WTC11 (cell line): ENCODE results near the gene COBL. TPM values are rescaled to one million over a fixed set of nuclear protein-coding genes. Genes with fewer than 3 reads are reported as not detected.

ENCODE experiments used
- ATAC-seq: fragments of 200-7000 bp; cut with Tn5 transposase; 2 replicates; pipeline ENCODE4 v1.10.0; 2021; ENCODE audit warnings: mild to moderate bottlenecking, moderate library complexity
- CTCF ChIA-PET: fragments of 300-600 bp; sonication (Branson Sonifier 250); formaldehyde crosslinking; loops from one replicate; lab custom pipeline; 2021; ENCODE audit warnings: antibody characterized with exemption; lab: Charles Lee
- POLR2A ChIA-PET: fragments of 350-600 bp; sonication (Branson Sonifier 250); formaldehyde crosslinking; loops from one replicate; lab custom pipeline; 2021; ENCODE audit warnings: antibody characterized with exemption; lab: Charles Lee
- DNase-seq: peaks from one replicate; pipeline ENCODE4 v3.0.0; 2021; ENCODE audit warnings: low spot score
- H3K27ac Mint-ChIP-seq: 2 replicates; pipeline ENCODE4 v1.8.0; 2021; ENCODE audit warnings: mixed read lengths
- H3K27me3 Mint-ChIP-seq: 2 replicates; pipeline ENCODE4 v1.8.0; 2021; ENCODE audit warnings: low read depth, mild to moderate bottlenecking, moderate library complexity, mixed read lengths
- H3K36me3 Mint-ChIP-seq: 2 replicates; pipeline ENCODE4 v1.8.0; 2021; ENCODE audit warnings: mixed read lengths
- H3K4me1 Mint-ChIP-seq: 2 replicates; pipeline ENCODE4 v1.8.0; 2022; ENCODE audit warnings: mixed read lengths
- H3K4me3 Mint-ChIP-seq: 2 replicates; pipeline ENCODE4 v1.8.0; 2021; ENCODE audit warnings: mild to moderate bottlenecking, moderate library complexity, mixed read lengths
- H3K9me3 Mint-ChIP-seq: 2 replicates; pipeline ENCODE4 v1.8.0; 2021; ENCODE audit warnings: mixed read lengths
- CBFB ChIP-seq: sonication (generic); formaldehyde crosslinking; IDR thresholded peaks from 2 replicates; pipeline ENCODE4 v1.8.1; 2022; ENCODE audit warnings: mild to moderate bottlenecking, low read depth, missing genetic modification reagents
- CTCF ChIP-seq: fragments of 200-600 bp; IDR thresholded peaks from 2 replicates; pipeline ENCODE4 v1.8.0; 2022; ENCODE audit warnings: antibody characterized with exemption
- E2F4 ChIP-seq: sonication (generic); formaldehyde crosslinking; IDR thresholded peaks from 2 replicates; pipeline ENCODE4 v1.8.1; 2022; ENCODE audit warnings: low read depth, mild to moderate bottlenecking, moderate library complexity, missing genetic modification reagents, borderline replicate concordance
- GTF2I ChIP-seq: fragments of 250-450 bp; sonication (Bioruptor Pico); conservative IDR thresholded peaks from 2 replicates; pipeline ENCODE4 v1.4.0; 2021; ENCODE audit warnings: mild to moderate bottlenecking
- KAT7 ChIP-seq: sonication (generic); formaldehyde crosslinking; IDR thresholded peaks from 2 replicates; pipeline ENCODE4 v1.8.1; 2023; ENCODE audit warnings: missing genetic modification reagents, mild to moderate bottlenecking, borderline replicate concordance
- NFYB ChIP-seq: sonication (generic); formaldehyde crosslinking; conservative IDR thresholded peaks from 2 replicates; pipeline ENCODE4 v1.8.0; 2022; ENCODE audit warnings: low read depth, missing genetic modification reagents
- NR1H2 ChIP-seq: sonication (generic); formaldehyde crosslinking; IDR thresholded peaks from 2 replicates; pipeline ENCODE4 v1.9.0; 2021; ENCODE audit warnings: mild to moderate bottlenecking, moderate library complexity, missing genetic modification reagents
- NR2C2 ChIP-seq: sonication (generic); formaldehyde crosslinking; IDR thresholded peaks from 2 replicates; pipeline ENCODE4 v1.8.0; 2022; ENCODE audit warnings: mild to moderate bottlenecking, missing genetic modification reagents
- OVOL2 ChIP-seq: fragments of 250-450 bp; sonication (Bioruptor Pico); IDR thresholded peaks from 2 replicates; pipeline ENCODE4 v1.9.0; 2021; ENCODE audit warnings: mild to moderate bottlenecking, borderline replicate concordance
- SOX15 ChIP-seq: fragments of 250-450 bp; sonication (Bioruptor Pico); IDR thresholded peaks from 2 replicates; pipeline ENCODE4 v1.9.0; 2021; ENCODE audit warnings: mild to moderate bottlenecking
- STAT6 ChIP-seq: sonication (generic); formaldehyde crosslinking; conservative IDR thresholded peaks from 2 replicates; pipeline ENCODE4 v1.8.1; 2023; ENCODE audit warnings: mild to moderate bottlenecking, low read depth, missing genetic modification reagents, moderate library complexity
- USF1 ChIP-seq: sonication (generic); formaldehyde crosslinking; IDR thresholded peaks from 2 replicates; pipeline ENCODE4 v1.8.0; 2022; ENCODE audit warnings: mild to moderate bottlenecking, missing genetic modification reagents
- ZBTB43 ChIP-seq: sonication (generic); formaldehyde crosslinking; IDR thresholded peaks from 2 replicates; pipeline ENCODE4 v1.8.1; 2023; ENCODE audit warnings: mild to moderate bottlenecking, missing genetic modification reagents
- ZNF219 ChIP-seq: sonication (generic); formaldehyde crosslinking; IDR thresholded peaks from 2 replicates; pipeline ENCODE4 v1.8.0; 2023; ENCODE audit warnings: missing genetic modification reagents, mild to moderate bottlenecking, borderline replicate concordance
- ZNF281 ChIP-seq: sonication (generic); formaldehyde crosslinking; IDR thresholded peaks from 2 replicates; pipeline ENCODE4 v1.8.0; 2023; ENCODE audit warnings: mild to moderate bottlenecking, missing genetic modification reagents
- ZNF671 ChIP-seq: fragments of 250-450 bp; sonication (Bioruptor Pico); IDR thresholded peaks from 2 replicates; pipeline ENCODE4 v1.8.0; 2021; ENCODE audit warnings: mild to moderate bottlenecking
- total RNA-seq: library from RNA; stranded (reverse); gene quantifications from 3 replicates; pipeline ENCODE4 v1.2.3, GENCODE V29; 2021

COBL gene
- total RNA-seq, 1 experiment from 2014 or later: 36.5 TPM

- Mint-ChIP-seq H3K27ac (no peak overlapping the region), H3K36me3 (no peaks in the 10 kb centered on the region), H3K9me3 (peaks cover 8% of the 10 kb centered on the region), H3K27me3 (no peaks in the 10 kb centered on the region), H3K4me3 (no peak overlapping the region)
- ATAC-seq: peak; percentile 82
- no peak for TF ChIP-seq ZNF219 (CRISPR knock-in tag)
- no peak for TF ChIP-seq NFYB
- TF ChIP-seq ZNF671 (CRISPR knock-in tag): no peak
- TF ChIP-seq E2F4 (CRISPR knock-in tag): no peak
- TF ChIP-seq NR1H2 (CRISPR knock-in tag): no peak
- peak; percentile 29; the same call in 1 of the 2 replicates for TF ChIP-seq CTCF
- TF ChIP-seq, all 79 proteins: peak for 1
- ChIA-PET POLR2A (interaction anchor here (1.0 kb wide), 1 partner anchor 27 kb away, joined by 4 read pairs; no protein-coding TSS in a partner anchor), CTCF (interaction anchor here (0.6 to 5.1 kb wide), 25 partner anchors 10 to 194 kb away, joined by 3 to 51 read pairs (median 5); no protein-coding TSS in a partner anchor)
- H3K4me1 Mint-ChIP-seq: peaks cover 29% of the 10 kb centered on the region
- peak; percentile 58 for DNase-seq
Measured at GRCh38 chr7:51354897-51355296, 38.3 kb upstream of the COBL start.

GRCh38 chr7:51354434-51354833 lies 37.8 kb upstream of the COBL start:
- Mint-ChIP-seq H3K36me3 (no peaks in the 10 kb centered on the region), H3K27me3 (no peaks in the 10 kb centered on the region), H3K27ac (no peak overlapping the region), H3K4me1 (peaks cover 33% of the 10 kb centered on the region), H3K4me3 (no peak overlapping the region), H3K9me3 (peaks cover 8% of the 10 kb centered on the region)
- TF ChIP-seq STAT6 (CRISPR knock-in tag): no peak
- peak; percentile 63; the same call in 1 of the 2 replicates for TF ChIP-seq GTF2I (CRISPR knock-in tag)
- TF ChIP-seq SOX15 (CRISPR knock-in tag): no peak
- no peak for TF ChIP-seq ZBTB43 (CRISPR knock-in tag)
- ChIA-PET CTCF (interaction anchor here (0.6 to 5.1 kb wide), 23 partner anchors 9 to 517 kb away, joined by 3 to 51 read pairs (median 4); no protein-coding TSS in a partner anchor), POLR2A (interaction anchor here (1.0 kb wide), 1 partner anchor 27 kb away, joined by 4 read pairs; no protein-coding TSS in a partner anchor)
- DNase-seq: no peak
- ATAC-seq: no peak

GRCh38 chr7:51352174-51353100 lies 35.8 kb upstream of the COBL start:
- H3K27me3 Mint-ChIP-seq: no peaks in the 10 kb centered on the region
- TF ChIP-seq NR2C2 (CRISPR knock-in tag): no peak
- no peak for TF ChIP-seq KAT7 (CRISPR knock-in tag)
- TF ChIP-seq CBFB (CRISPR knock-in tag): no peak
- TF ChIP-seq OVOL2 (CRISPR knock-in tag): no peak
- TF ChIP-seq USF1 (CRISPR knock-in tag): no peak
- no peak for TF ChIP-seq ZNF281 (CRISPR knock-in tag)
- no peak for TF ChIP-seq SOX15 (CRISPR knock-in tag)
- peaks cover 8% of the 10 kb centered on the region for H3K9me3 Mint-ChIP-seq
- ChIA-PET CTCF (interaction anchor here (1.9 to 2.1 kb wide), 2 partner anchors 14 to 164 kb away, joined by 5 to 9 read pairs; no protein-coding TSS in a partner anchor), POLR2A (no interaction called here)
- H3K4me1 Mint-ChIP-seq: peaks cover 27% of the 10 kb centered on the region
- H3K27ac Mint-ChIP-seq: 0 out of 2 replicates have a peak overlapping the region, but pooled peaks have one; percentile 36
- ATAC-seq (peak; percentile 82), DNase-seq (no peak)
- H3K4me3 Mint-ChIP-seq: no peak overlapping the region
- H3K36me3 Mint-ChIP-seq: no peaks in the 10 kb centered on the region
